ENCODE results near the gene ADCYAP1R1. TPM values are rescaled to one million over a fixed set of nuclear protein-coding genes. Genes with fewer than 3 reads are reported as not detected.
A peak's percentile ranks its signal among the peaks of the same experiment; 100 is the strongest.

The ADCYAP1R1 gene
- total RNA-seq, 1 experiment from 2014 or later: 8.9 TPM

DNA sequence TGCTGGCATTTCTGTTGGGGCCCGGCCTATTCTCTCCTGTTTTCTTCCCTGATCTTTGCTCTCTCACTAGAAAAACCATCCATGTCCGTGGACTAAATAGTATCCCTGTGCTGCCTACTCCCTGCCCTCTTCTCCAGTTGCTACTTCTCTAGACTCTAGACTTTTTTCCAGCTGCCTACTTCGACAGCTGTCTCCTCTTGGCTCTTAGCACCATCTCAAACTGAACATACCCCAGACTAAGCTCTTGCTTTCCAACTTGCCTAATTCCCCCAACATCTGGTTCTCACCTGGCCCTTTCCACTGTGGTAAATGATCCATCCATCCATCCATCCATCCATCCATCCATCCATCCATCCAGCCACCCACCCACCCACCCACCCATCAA, 19.5 kb downstream of the ADCYAP1R1 start:
- Histone ChIP-seq H3K14ac (ENCODE audit: insufficient read depth, low read length) (no peak overlapping the region), H3K56ac (ENCODE audit: insufficient read length, low read depth, low read length) (no peak overlapping the region), H2AFZ (ENCODE audit: low read length) (no peak overlapping the region), H4K5ac (ENCODE audit: insufficient read length, low read depth, low read length) (no peak overlapping the region), H4K20me1 (ENCODE audit: control insufficient read depth, insufficient read depth, insufficient read length) (no peaks in the 10 kb centered on the region), H3K9ac (ENCODE audit: extremely low read depth, insufficient read length, low read length) (no peak overlapping the region), H3K79me1 (ENCODE audit: insufficient read depth, low read depth, low read length, poor library complexity, severe bottlenecking) (no peaks in the 10 kb centered on the region), H3K79me2 (ENCODE audit: insufficient read depth, low read length) (no peaks in the 10 kb centered on the region), H2AK5ac (ENCODE audit: insufficient read length, low read length) (no peak overlapping the region), H4K8ac (replicated peaks; ENCODE audit: insufficient read length, low read depth, low read length) (no peak overlapping the region), H2BK120ac (ENCODE audit: low read depth, low read length, poor library complexity, severe bottlenecking) (no peak overlapping the region), H3K4me1 (ENCODE audit: insufficient read depth, low read length) (no peaks in the 10 kb centered on the region), H3K18ac (ENCODE audit: insufficient read length, low read depth, low read length) (no peak overlapping the region), H3K4ac (ENCODE audit: low read depth, low read length) (no peak overlapping the region), H3K9me3 (ENCODE audit: control insufficient read depth, low read depth, low read length) (no peaks in the 10 kb centered on the region), H3K27ac (ENCODE audit: insufficient read length, low read depth, low read length) (no peak overlapping the region), H2BK12ac (ENCODE audit: insufficient read length, low read depth, low read length) (no peak overlapping the region), H2BK20ac (ENCODE audit: low read depth, low read length, poor library complexity, severe bottlenecking) (no peak overlapping the region), H4K91ac (ENCODE audit: insufficient read length, low read depth, low read length) (no peak overlapping the region), H2BK15ac (ENCODE audit: low read depth, low read length) (no peak overlapping the region), H3K23ac (ENCODE audit: insufficient read length, low read depth, low read length) (no peak overlapping the region), H3K23me2 (ENCODE audit: insufficient read length, low read depth, low read length, poor library complexity, severe bottlenecking) (no peaks in the 10 kb centered on the region), H3K27me3 (ENCODE audit: insufficient read depth, low read length) (no peaks in the 10 kb centered on the region), H3T11ph (ENCODE audit: low read length) (no peak overlapping the region), H3K4me2 (ENCODE audit: insufficient read depth, insufficient read length, low read length) (no peak overlapping the region), H2BK5ac (ENCODE audit: insufficient read length, low read length) (no peak overlapping the region)
- Mint-ChIP-seq H3K4me1 (peaks cover 9 to 13% of the 10 kb centered on the region in 2 experiments), H3K27me3 (ENCODE audit: low read depth) (peaks cover 1% of the 10 kb centered on the region; the same call in 1 of the 2 replicates), H3K4me3 (no peak overlapping the region), H3K9me3 (peaks cover 0 to 3% of the 10 kb centered on the region in 2 experiments; a peak in 2 of 5 replicates), H3K27ac (0 out of 7 replicates have a peak overlapping the region, but pooled peaks of 1 of the 3 experiments have one; percentile 37), H3K36me3 (ENCODE audit: insufficient read depth in 1 of 3, low read depth in 3 of 3) (peaks cover 9 to 19% (median 10%) of the 10 kb centered on the region in 3 experiments; a peak in 6 of 7 replicates)
- DNase-seq: no peak
- TF ChIP-seq, protein P1, sequence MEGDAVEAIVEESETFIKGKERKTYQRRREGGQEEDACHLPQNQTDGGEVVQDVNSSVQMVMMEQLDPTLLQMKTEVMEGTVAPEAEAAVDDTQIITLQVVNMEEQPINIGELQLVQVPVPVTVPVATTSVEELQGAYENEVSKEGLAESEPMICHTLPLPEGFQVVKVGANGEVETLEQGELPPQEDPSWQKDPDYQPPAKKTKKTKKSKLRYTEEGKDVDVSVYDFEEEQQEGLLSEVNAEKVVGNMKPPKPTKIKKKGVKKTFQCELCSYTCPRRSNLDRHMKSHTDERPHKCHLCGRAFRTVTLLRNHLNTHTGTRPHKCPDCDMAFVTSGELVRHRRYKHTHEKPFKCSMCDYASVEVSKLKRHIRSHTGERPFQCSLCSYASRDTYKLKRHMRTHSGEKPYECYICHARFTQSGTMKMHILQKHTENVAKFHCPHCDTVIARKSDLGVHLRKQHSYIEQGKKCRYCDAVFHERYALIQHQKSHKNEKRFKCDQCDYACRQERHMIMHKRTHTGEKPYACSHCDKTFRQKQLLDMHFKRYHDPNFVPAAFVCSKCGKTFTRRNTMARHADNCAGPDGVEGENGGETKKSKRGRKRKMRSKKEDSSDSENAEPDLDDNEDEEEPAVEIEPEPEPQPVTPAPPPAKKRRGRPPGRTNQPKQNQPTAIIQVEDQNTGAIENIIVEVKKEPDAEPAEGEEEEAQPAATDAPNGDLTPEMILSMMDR (conservative IDR thresholded peaks at IDR 0.05): no peak
- WGBS (ENCODE audit: extremely low coverage, insufficient read length, low lambda C conversion rate): no CpG with 5 or more reads among the region's 3 CpGs
